GM23338 (cell line): ENCODE results near the gene LILRA6. TPM values are rescaled to one million over a fixed set of nuclear protein-coding genes. Genes with fewer than 3 reads are reported as not detected.

ENCODE experiments used
- ATAC-seq: fragments of 200-7000 bp; cut with Tn5 transposase; 3 replicates; pipeline ENCODE4 v1.9.1; 2020
- DNase-seq: peaks from one replicate; pipeline ENCODE4 v3.0.0-alpha.2; 2015; ENCODE audit warnings: low spot score
- H2AFZ ChIP-seq: fragments of 200-600 bp; sonication (generic); 2 replicates; pipeline ENCODE4 v1.8.0; 2016; ENCODE audit warnings: antibody characterized with exemption, mild to moderate bottlenecking, moderate library complexity
- H3F3A ChIP-seq: fragments of 200-600 bp; sonication (generic); replicated peaks from 2 replicates; pipeline ENCODE4 v1.8.0; 2017; ENCODE audit warnings: antibody characterized with exemption, mixed run types, low read depth
- H3K27ac ChIP-seq: fragments of 200-600 bp; sonication (generic); 2 replicates; pipeline ENCODE4 v1.6.1; 2016; ENCODE audit warnings: low read depth
- H3K27me3 ChIP-seq: fragments of 200-600 bp; sonication (generic); 2 replicates; pipeline ENCODE4 v1.8.0; 2016; ENCODE audit warnings: mild to moderate bottlenecking, mixed run types, moderate library complexity; ENCODE audit not compliant: insufficient read depth
- H3K36me3 ChIP-seq: fragments of 200-600 bp; sonication (generic); 2 replicates; pipeline ENCODE4 v1.8.0; 2016; ENCODE audit warnings: mild to moderate bottlenecking; ENCODE audit not compliant: insufficient read depth
- H3K4me1 ChIP-seq: fragments of 200-600 bp; sonication (generic); 2 replicates; pipeline ENCODE4 v1.8.0; 2016; ENCODE audit warnings: mild to moderate bottlenecking, moderate library complexity; ENCODE audit not compliant: insufficient read depth
- H3K4me2 ChIP-seq: fragments of 200-600 bp; sonication (generic); 2 replicates; pipeline ENCODE4 v1.7.1; 2017; ENCODE audit warnings: mixed run types
- H3K4me3 ChIP-seq: fragments of 200-600 bp; sonication (generic); 2 replicates; pipeline ENCODE4 v1.6.1; 2016; ENCODE audit warnings: mixed run types
- H3K79me2 ChIP-seq: fragments of 200-600 bp; sonication (generic); replicated peaks from 2 replicates; pipeline ENCODE4 v1.8.0; 2017; ENCODE audit warnings: mild to moderate bottlenecking; ENCODE audit not compliant: insufficient read depth
- H3K9me2 ChIP-seq: fragments of 200-600 bp; sonication (generic); 2 replicates; pipeline ENCODE4 v1.8.0; 2017; ENCODE audit not compliant: insufficient read depth
- H4K20me1 ChIP-seq: fragments of 200-600 bp; sonication (generic); replicated peaks from 2 replicates; pipeline ENCODE4 v1.8.0; 2017; ENCODE audit warnings: mild to moderate bottlenecking; ENCODE audit not compliant: insufficient read depth
- H3K27ac Mint-ChIP-seq: 2 replicates; pipeline ENCODE4 v1.8.0; 2020; ENCODE audit warnings: inconsistent platforms, mild to moderate bottlenecking, moderate library complexity, mixed read lengths
- H3K27me3 Mint-ChIP-seq: 3 replicates; pipeline ENCODE4 v1.8.0; 2022; ENCODE audit warnings: low read depth, mild to moderate bottlenecking, moderate library complexity, mixed read lengths, inconsistent platforms; ENCODE audit not compliant: insufficient read depth, poor library complexity
- H3K36me3 Mint-ChIP-seq: 3 replicates; pipeline ENCODE4 v1.8.0; 2021; ENCODE audit warnings: low read depth, mild to moderate bottlenecking, inconsistent platforms, moderate library complexity, mixed read lengths
- H3K4me1 Mint-ChIP-seq: 3 replicates; pipeline ENCODE4 v1.8.0; 2020; ENCODE audit warnings: mild to moderate bottlenecking, inconsistent platforms, mixed read lengths
- H3K4me3 Mint-ChIP-seq: 3 replicates; pipeline ENCODE4 v1.8.0; 2021; ENCODE audit warnings: moderate library complexity, mild to moderate bottlenecking, inconsistent platforms, mixed read lengths
- H3K9me3 Mint-ChIP-seq: 3 replicates; pipeline ENCODE4 v1.8.0; 2020; ENCODE audit warnings: moderate library complexity, mild to moderate bottlenecking, inconsistent platforms, mixed read lengths
- CTCF ChIP-seq, 2 experiments: fragments of 200-600 bp in 1 of 2; sonication (generic) in 1 of 2; conservative IDR thresholded peaks; 2 replicates each; pipeline versions ENCODE4 v1.5.1 to v1.6.1; 2016 to 2017; ENCODE audit warnings: antibody characterized with exemption in 2 of 2, low read depth in 2 of 2, mild to moderate bottlenecking in 2 of 2, moderate library complexity in 1 of 2
- EZH2 ChIP-seq: fragments of 200-600 bp; sonication (generic); IDR thresholded peaks from one replicate; pipeline ENCODE4 v1.8.0; 2017; ENCODE audit warnings: antibody characterized with exemption, mild to moderate bottlenecking, low read depth; ENCODE audit not compliant: unreplicated experiment
- EZH2phosphoT487 ChIP-seq: fragments of 200-600 bp; sonication (generic); IDR thresholded peaks from one replicate; pipeline ENCODE4 v1.8.1; 2018; ENCODE audit warnings: antibody characterized with exemption; ENCODE audit not compliant: unreplicated experiment
- JUNB ChIP-seq: IDR thresholded peaks from one replicate; pipeline ENCODE4 v1.6.1; 2016; ENCODE audit warnings: antibody characterized with exemption; ENCODE audit not compliant: unreplicated experiment
- NANOG ChIP-seq: IDR thresholded peaks from 2 replicates; pipeline ENCODE4 v1.6.1; 2016; ENCODE audit warnings: antibody characterized with exemption, borderline replicate concordance
- POLR2AphosphoS5 ChIP-seq: IDR thresholded peaks from 2 replicates; pipeline ENCODE4 v1.6.1; 2016; ENCODE audit warnings: antibody characterized with exemption, low read depth
- REST ChIP-seq: IDR thresholded peaks from one replicate; pipeline ENCODE4 v1.6.1; 2018; ENCODE audit warnings: antibody characterized with exemption; ENCODE audit not compliant: unreplicated experiment
- STAT1 ChIP-seq: IDR thresholded peaks from one replicate; pipeline ENCODE4 v1.6.1; 2016; ENCODE audit warnings: antibody characterized with exemption; ENCODE audit not compliant: unreplicated experiment
- ZNF114 ChIP-seq: fragments of 250-450 bp; sonication (Bioruptor Pico); IDR thresholded peaks from 2 replicates; pipeline ENCODE4 v1.5.0; 2020; ENCODE audit warnings: mild to moderate bottlenecking, moderate library complexity
- ZNF331 ChIP-seq: fragments of 250-450 bp; sonication (Bioruptor Pico); IDR thresholded peaks from 2 replicates; pipeline ENCODE4 v1.5.0; 2020; ENCODE audit warnings: low read depth, mild to moderate bottlenecking, moderate library complexity
- ZNF462 ChIP-seq: fragments of 250-450 bp; sonication (Bioruptor Pico); IDR thresholded peaks from 2 replicates; pipeline ENCODE4 v1.5.0; 2020; ENCODE audit warnings: mild to moderate bottlenecking, moderate library complexity
- polyA plus RNA-seq: library from polyadenylated mRNA; unstranded; fragments of >200 nt; fragmentation: Nextera tagmentation; extraction: Ambion mirVana; gene quantifications from 2 replicates; pipeline ENCODE4 v1.2.1, GENCODE V29; 2016
- total RNA-seq: library from RNA; depleted of rRNA; stranded (reverse); fragments of >200 nt; shearing (Covaris generic); gene quantifications from 2 replicates; pipeline ENCODE4 v1.2.3, GENCODE V29; 2014
- TF ChIP-seq, protein P1 (sequence below): IDR thresholded peaks from 2 replicates; pipeline ENCODE4 v1.6.1; 2016; ENCODE audit warnings: antibody characterized with exemption

The LILRA6 gene
- total and polyA plus RNA-seq, 2 experiments from 2014 or later, result not detected

DNA sequence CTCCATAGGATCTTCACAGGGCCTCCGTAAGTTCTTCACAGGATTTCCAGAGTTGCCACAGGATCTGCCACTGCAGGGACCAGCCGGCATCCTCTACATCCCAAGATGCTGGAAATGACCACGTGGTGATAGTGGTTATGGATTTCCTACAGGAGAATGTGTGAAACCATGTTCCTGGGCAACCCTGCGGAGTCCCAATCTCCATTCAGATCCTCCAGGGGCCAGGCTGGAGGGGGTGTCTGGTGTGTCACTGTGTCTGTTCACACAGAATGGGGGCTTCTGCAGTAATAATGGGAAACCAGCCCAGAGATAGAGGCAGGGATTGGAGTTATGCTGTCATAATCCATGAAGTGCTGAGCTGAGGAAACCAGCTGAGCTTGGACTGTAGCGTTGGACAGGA is 8.6 kb downstream of the LILRA6 start:
- no peak for TF ChIP-seq ZNF462 (CRISPR knock-in tag)
- no peak for TF ChIP-seq ZNF331
- TF ChIP-seq NANOG, result no peak
- no peak for TF ChIP-seq JUNB
- TF ChIP-seq, protein P1, sequence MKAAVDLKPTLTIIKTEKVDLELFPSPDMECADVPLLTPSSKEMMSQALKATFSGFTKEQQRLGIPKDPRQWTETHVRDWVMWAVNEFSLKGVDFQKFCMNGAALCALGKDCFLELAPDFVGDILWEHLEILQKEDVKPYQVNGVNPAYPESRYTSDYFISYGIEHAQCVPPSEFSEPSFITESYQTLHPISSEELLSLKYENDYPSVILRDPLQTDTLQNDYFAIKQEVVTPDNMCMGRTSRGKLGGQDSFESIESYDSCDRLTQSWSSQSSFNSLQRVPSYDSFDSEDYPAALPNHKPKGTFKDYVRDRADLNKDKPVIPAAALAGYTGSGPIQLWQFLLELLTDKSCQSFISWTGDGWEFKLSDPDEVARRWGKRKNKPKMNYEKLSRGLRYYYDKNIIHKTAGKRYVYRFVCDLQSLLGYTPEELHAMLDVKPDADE, result no peak
- no peak for TF ChIP-seq CTCF (conservative IDR thresholded peaks at IDR 0.05; ENCODE audit: low read depth in 2 of 2)
- TF ChIP-seq ZNF114 (CRISPR knock-in tag), result no peak
- no peak for TF ChIP-seq STAT1
- TF ChIP-seq EZH2phosphoT487, result no peak
- no peak for TF ChIP-seq POLR2AphosphoS5
- TF ChIP-seq EZH2, result no peak
- no peak for TF ChIP-seq REST
- no peak for DNase-seq
- Histone ChIP-seq H3K4me2 (no peak overlapping the region), H3K9me2 (peaks cover 3% of the 10 kb centered on the region), H3K4me1 (no peaks in the 10 kb centered on the region), H3K27ac (no peak overlapping the region), H3K79me2 (no peaks in the 10 kb centered on the region), H4K20me1 (no peaks in the 10 kb centered on the region), H3K27me3 (peaks cover 20% of the 10 kb centered on the region), H3F3A (no peaks in the 10 kb centered on the region), H2AFZ (no peak overlapping the region), H3K36me3 (no peaks in the 10 kb centered on the region), H3K4me3 (no peak overlapping the region)
- Mint-ChIP-seq H3K4me1 (no peaks in the 10 kb centered on the region; the same call in 2 of the 3 replicates), H3K27ac (no peak overlapping the region), H3K36me3 (no peaks in the 10 kb centered on the region), H3K27me3 (peaks cover 19% of the 10 kb centered on the region), H3K4me3 (no peak overlapping the region), H3K9me3 (peaks cover 10% of the 10 kb centered on the region; the same call in 2 of the 3 replicates)
- ATAC-seq, result no peak
